HPDE6-E6E7 (cell line): ENCODE measurements around the gene POLE.
"Not testable (repeated sequence)": the region's sequence is repeated elsewhere in the genome, so short reads cannot be mapped to it uniquely, and the experiment has no call there.

Experiments used
- DNase-seq: peaks from one replicate; pipeline ENCODE4 v3.0.0; 2011; ENCODE audit warnings: missing footprints; ENCODE audit errors: extremely low spot score

POLE gene

DNA sequence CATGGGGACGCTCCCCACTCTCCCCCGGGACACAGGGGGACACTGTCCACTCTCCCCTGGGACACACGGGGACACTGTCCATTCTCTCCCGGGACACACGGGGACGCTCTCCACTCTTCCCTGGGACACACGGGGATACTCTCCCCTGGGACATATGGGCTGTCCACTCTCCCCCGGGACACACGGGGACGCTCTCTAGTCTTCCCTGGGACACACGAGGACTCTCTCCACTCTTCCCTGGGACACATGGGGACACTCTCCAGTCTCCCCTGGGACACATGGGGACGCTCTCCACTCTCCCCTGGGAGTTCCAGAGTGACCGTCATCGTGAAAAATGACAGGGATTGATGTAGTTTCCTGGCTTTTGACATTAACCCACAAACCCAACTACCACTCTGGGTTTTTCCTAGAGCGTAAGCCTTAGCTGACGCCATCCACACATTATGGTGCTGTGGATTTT is 71.5 kb downstream of the POLE start:
- DNase-seq, result no peak

DNA sequence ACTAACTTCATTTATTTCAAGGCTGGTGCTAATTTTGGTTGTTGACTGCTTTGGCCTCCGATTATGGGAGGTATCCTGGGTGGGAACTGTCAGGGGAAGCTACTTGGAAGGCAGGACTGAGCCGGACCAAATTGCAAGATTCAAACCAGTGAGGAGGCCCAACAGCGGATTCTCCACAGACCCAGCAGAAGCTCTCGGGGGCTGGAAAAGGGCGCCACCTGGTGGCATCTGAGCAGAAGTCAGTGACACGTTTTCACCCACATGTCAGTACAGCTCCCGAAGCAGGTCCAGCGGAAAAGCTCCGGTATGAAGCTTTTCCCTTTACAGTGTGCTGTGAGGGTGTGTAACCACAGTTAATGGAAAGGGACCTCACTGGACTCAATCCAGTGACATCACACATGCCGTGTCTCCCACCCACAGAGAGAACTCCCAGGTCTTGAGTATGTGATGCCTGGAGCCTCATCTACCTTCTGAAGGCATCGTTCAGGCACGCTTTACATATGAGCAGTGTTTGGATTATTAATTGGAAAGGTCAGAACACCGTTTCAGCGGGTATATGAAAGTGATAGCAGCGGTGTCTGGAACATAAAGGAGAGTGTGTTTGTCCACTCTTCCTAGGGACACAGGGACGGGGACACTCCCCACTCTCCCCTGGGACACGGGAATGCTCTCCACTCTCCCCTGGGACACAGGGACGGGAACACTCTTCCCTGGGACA is 72.1 kb downstream of the POLE start:
- peak; percentile 72 for DNase-seq

DNA sequence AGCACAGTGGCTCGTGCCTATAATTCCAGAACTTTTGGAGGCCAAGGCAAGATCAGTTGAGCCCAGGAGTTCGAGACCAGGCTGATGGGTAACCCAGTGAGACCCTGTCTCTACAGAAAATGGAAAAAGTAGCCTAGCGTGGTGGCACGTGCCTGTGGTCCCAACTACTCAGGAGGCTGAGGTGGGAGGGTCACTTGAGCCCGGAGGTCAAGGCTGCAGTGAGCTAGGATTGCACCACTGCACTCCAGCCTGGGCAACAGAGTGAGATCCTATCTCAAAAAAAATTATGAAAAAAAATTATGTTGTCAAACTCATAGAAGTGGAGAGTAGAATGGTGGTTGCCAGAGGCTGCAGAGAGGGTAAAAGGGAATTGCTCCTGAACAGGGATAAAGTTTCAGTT is 73.1 kb downstream of the POLE start:
- no peak for DNase-seq

DNA sequence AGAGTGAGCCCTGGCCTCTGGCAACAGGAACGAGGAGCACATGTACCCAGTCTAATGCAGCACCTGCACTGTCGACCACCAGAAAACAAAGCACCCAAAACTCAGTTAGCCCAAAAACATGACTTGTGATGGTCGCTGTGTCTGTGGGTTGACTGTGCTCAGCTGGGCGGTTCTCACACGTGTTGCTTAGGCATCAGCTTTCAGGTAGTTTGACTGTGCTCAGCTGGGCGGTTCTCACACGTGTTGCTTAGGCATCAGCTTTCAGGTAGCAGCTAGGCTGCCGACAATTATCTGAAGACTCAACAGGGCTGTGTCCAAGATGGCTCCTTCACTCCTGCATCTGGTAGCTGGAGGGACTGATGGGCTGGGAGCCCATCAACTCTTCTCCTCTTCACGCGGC is 75.5 kb downstream of the POLE start:
- DNase-seq, result no peak

DNA sequence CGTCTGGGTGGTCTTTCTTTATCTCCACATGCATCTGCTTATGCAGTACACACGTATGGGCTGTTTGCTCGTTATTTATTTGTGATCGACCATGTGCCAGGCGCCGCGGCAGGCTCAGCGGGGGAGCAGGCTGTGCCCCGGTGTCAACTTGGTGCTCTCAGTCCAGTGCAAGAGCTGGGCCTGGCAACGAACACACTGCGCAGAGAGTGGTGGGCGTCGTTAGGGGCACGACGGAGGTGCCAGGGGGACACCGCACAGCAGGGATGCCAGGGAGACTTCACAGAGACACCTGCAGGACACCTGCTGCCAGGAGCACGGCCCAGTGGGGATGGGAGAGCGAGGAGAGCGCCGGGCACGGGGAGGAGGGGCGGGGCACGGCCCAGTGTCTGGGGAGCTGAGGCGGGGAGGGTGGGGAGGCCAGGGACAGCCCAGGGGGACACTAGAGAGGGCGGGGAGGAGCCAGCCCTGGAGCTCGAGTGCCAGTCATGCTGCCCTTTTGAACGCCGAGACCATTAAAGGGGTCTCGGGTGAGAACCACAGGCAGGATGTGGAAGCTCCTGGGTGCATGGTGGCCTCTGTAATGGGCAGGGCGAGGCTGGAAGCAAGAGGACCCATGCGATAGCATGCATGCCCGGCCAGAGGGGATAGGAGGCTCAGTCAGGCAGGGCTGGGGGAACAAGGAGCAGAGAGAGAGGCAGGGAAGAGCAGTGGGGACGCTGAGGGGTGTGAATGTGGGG is 76.1 kb downstream of the POLE start:
- DNase-seq, result no peak

DNA sequence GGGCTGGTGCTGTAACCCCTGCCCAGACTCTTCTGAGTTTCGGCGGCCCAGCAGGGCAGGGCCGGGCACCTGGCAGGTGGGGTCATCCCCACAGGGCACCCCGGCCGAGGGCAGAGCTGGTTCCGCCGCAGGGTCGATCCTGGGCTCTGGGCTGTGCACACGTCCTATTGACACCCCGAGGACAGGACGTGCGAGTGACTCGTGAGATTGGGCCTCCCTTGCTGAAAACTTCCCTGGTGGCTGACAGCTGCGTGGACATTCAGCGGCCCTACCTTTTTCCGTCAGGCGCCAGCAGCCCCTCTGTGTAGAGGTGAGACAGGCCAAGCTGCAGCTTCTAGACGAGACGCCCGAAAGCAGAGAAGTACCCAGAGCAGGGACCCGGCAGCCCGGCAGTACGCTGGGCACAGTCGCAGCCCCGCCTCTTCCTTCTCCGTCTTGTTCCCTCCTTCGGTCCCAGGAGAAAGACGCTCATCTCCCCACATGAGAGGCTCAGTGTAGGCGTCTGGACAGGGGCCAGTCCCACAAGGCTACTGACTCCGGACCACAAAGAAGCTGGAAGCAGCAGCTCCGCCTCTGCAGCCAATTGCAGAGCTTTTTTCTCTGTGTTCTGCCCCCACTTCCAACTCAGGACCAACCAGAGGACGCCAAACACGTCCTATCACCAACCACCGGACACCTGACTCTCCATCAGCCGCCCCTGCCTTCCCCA is 76.9 kb downstream of the POLE start, which contains the start of gene LRCOL1:
Gene LRCOL1, minus strand, starts transcription at position 532 of the 709 bp plus-strand sequence. CDS start 4,331 bp downstream, outside the sequence.
- no peak for DNase-seq

DNA sequence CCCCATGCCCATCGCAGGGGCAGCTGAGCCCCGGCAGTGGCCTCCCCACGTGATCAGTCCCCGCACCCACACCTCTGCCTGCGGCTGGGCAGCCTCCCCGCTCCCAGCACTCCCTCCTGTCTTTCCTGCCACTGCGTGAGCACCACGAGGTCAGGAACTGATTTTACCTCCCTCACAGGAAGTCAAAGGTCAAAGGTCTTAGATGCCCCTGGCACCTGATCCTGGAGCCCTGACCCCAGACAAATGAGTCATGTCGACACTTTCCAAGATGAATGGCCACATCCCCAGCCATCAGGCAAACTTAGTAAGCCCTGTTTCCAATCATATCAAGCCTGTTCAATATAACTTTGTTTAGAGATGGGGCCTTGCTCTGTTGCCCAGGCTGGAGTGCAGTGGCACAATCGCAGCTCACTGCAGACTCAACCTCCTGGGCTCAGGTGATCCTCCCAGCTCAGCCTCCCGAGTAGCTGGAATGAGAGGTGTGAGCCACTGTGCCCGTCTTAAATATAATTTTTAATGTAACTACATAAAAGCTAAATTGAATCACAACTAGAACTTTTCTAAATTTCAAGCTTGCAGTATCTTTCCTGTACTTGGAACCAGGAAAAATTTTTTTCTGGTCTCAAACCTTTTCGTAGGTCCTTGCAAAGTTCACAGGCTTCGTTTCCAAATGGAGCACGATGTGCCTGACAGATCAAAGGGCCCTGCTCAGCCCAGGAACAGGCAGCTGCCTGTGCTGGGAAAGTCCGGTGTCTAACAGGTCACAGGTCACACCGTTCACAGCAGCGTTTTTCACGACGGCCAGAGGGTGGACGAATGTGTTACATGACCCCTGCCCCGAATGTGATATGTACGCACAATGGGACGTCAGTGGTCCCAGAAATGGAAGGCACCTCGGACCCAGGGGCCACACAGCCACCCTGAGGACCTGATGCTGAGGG is 78.6 kb downstream of the POLE start:
- DNase-seq, result no peak

DNA sequence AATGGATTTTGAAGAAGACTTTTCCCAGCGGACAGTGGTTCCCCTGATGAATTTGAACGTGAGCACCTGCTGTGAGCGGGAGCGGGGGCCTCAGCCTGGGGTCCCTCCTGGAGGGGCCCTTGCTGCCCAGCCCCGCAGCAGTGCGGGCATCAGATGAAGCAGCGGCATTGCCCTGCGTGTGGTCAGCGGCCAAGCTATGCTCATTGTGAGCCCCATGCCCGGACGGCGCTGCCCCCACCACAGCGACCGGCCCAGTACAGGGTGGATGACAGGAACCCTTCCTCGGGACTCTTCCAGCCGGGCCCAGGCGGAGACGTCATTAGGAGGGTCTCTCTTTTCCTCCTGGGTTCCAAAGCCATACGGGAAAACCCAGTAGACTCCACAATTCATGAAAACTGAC is 80.2 kb downstream of the POLE start:
- no peak for DNase-seq

DNA sequence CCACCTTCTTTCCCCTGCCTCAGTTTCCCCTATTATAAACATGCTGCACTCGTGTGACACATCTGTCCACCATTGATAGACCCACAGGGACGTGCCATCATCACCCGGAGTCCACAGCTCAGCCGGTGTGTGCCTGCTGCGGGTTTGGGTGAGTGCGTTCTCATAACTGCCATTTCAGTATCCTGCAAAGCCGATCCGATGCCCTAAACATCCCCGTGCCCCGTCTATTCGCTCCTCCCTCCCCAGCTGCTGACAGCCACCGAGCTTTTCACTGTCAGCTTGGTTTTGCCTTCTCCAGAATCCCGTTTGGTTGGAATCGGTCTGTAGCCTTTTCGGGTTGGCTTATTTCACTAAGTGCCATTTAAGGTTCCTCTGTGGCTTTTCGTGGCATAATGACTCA is 80.7 kb downstream of the POLE start:
- DNase-seq, result no peak

DNA sequence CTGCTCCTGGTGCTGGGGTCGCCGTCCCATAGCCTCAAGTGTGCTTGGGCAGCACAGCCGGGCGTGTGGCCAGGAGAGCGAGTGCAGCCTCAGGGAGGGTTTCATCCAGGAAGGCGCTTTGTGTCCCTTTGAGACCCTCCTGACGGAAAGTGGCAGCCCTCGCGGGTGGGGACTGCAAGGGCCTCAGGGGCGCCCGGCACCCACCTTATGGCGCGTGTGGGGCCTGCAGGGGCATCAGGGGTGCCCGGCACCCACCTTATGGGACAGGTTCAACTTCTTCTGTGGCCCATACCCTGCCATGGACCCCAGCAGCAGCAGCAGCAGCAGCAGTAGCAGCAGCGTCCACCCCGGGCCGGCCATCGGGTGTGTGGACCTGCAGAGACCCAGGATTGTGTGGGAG is 81.2 kb downstream of the POLE start:
- no peak for DNase-seq

DNA sequence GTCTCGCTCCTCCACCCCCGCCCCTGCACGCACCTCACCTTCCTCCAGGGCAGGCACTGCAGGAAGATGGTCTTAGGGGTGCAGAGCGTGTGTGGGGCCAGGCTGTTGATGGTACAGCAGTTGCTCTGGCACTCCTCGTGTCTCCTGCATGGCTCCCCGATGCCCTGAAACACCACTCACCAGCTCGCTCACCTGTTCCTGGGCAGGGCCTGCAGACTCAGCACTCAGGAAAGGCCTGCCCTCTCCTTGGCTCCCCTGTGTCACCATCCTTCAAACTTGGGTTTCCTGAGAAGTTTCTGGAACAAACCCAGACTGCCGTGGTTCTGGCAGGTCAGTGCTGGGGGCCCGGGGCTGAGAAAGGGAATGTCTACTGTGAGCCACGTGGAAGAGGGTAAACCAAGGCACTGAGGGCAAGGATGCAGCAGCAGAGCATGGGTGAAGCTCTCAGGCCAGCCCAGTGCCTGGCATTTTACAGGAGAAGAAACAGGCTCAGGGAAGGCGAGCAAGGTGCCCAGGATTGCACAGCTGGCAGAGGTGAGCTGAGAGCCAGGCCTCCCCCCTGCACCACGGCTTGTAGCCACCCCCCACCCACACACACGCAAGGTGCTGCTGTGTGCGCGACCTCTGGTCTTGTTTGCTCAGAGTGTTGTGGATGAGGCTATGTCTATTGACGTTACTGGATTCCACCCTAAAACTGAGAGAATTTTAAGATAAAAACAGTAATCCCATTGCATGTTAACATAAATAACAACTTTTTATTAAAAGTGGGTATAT is 82.3 kb downstream of the POLE start:
- no peak for DNase-seq

DNA sequence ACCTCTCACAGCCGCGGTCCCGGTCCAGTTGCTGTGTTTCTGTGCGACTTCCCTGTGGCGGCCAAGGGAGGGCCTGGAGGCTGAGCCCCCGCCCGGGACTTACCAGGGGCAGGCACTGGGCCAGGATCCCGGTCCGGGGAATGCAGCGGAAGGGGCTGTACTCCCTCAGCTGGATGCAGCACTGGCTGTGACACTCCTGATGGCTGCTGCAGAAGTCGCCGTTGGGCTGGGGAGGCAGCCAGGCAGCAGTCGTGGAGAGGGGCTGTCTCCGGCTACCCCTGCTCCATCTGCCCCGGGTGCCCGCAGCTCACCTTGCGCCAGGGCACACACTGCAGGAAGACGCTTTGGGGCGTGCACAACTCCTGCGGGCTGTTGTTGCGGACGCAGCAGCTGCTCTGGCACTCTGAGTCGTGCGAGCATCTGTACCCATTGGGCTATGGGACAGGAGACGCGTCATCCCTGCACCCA is 83.0 kb downstream of the POLE start:
- no peak for DNase-seq

DNA sequence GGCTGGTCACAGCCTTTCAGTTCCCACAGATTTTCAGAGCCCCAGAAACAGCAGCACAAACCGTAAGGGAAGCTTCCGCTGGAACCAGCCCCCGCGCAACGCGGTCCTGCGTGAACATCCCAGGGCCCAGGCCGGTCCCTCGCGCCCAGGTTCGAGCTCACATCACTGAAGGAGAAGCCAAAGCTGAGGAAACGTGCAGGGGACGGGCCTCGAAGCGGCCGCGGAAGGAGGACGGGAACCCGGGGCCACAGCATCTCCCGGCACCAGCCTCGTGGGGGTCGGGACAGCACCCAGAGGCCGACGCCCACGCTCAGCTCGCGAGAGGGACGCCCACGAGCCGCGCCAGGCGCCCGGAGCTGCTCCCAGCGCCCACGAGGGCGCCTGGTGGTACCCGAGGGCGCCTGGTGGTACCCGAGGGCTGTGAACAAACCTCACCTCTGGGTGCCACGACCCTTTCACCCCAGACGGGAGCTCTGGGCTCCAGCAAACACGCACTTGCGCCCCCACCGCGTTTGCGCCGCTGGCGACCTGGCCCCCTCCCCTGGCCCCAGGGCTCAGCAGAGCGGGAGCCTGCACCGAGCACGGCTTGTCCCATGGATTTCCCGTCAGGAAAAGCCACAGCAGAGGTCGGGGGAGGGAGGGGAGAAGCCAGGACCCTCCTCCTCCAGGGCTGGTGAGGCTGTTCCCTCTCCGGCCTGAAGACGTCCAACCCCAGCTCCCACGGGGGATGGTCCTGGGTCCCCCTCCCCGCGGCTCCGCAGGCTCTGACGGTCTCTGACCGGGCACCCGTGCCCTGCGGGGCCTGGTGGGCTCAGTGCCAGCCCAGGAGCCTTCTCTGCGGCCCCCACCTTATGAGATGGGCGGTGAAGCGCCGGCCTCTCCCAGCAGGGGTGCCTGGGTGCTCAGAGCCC is 83.6 kb downstream of the POLE start:
- no peak for DNase-seq

DNA sequence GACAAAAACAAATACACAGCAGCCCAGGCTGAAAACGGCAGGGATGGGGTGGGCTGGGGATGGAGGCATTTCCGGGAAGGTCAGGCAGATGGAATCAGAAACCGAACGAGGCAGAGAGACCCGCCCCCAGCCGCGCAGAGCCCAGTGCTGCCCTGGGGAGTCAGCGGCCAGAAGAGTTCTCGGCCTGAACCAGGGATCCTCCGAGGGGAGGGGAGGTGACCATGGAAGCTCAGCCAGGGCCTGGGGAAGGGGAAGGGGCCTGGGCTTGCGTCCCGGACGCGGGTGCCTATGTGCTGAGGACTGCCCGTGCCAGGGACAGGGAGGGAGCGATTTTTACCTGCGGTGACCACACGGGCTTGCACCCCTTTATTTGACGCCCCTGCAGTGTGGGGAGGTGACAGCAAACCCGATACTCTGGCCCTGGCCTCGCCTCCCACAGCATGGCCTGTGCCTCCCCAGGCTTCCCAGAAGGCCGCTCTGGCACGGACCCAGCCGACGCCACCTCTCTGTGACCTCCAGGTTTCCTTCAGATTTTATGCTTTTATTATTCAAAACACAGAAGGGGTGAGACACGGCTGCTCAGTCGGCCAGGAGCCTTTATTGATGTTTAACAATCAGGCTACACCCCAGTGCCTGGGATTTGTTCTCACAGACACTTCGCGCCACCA is 84.4 kb downstream of the POLE start:
- no peak for DNase-seq

DNA sequence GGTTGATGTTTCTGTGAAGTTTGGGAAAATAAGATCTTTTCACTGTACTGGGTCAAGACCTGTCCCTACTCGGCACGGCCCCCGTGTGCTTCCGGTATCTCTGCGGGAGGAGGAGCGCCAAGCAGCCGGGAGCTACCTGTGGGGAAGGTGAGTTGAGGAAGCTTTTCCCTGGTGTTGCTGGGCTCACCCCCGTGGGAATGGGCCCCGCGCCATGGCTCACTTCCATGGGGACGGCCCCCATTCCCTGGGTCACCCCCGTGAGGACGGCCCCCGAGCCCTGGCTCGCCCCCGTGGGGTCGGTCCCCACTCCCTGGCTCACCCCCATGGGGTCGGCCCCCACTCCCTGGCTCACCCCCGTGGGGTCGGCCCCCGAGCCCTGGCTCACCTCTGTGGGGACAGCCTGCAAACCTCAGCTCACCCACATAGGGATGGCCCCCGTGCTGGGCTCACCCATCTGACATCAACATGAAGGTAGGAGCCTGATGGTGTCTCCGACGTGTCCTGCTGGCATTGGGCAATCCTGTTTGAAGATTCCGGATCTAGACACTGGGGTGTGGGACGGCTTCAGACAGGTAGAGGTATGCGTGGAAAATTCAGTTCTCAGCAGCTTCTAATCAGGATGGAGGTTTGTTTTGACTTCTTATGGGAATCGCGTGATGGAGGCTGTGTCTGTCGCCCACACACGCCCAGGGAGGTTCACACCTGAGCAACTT is 85.8 kb downstream of the POLE start:
- no peak for DNase-seq

DNA sequence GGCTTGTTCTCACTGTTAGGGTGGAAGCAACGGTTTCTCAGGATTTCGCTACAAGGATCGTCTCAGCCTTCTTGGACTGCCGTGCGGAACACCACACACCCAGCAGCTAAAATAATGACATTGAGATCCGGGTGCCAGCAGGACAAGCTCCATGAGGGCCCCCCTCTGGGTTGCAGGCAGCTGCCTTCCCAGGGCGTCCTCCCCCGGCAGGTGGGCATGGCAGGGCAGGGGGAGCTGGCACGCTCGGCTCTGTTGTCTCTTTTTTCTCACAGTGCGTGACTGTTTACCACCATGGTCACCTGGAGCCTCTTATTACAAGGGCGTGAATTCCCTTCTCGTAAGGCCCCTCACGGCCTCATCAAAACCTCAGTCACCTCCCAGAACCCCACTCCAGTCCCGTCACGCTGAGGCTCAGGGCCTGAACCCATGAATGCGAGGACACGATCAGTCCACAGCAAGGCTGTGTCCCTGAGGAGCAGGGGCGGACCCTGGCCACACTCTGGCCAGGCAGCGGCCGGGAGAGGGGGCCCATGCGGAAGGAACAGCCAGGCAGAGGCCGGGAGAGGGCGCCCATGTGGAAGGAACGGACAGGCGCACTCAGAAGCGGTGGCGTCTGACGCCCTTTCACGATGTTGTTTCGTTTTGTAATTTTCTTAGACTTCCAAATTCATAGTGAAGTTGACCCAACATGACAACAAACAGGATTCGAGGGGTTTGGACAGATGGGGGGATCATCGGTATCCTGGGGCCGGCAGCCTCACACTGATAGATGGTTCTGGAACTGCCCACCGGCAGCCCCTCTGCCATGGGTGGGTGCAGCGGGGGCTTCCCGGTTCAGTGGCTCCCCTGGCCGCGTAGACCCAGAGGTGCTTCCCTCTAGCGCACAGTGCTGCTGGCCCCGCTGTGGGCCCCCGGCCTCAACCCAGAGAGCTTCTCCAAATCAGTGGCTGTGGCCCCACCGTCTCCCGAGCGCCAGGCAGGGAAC is 86.8 kb downstream of the POLE start:
- peak; percentile 75 for DNase-seq

DNA sequence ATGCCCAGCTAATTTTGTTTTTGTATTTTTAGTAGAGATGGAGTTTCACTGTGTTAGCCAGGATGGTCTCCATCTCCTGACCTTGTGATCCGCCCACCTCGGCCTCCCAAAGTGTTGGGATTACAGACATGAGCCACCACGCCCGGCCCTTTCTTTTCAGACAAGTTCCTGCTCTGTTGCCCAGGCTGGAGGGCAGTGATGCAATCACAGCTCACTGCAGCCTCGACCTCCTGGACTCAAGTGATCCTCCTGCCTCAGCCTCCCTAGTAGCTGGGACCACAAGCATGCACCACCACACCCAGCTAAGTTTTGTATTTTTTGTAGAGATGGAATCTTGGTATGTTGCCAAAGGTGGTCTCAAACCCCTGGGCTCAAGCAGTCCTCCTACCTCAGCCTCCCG is 87.6 kb downstream of the POLE start:
- not testable (repeated sequence) for DNase-seq
